DOHH2 (cell line): ENCODE data around the gene PRPF31.

Experiments used
- H3F3A ChIP-seq: fragments of 200-600 bp; sonication (generic), shearing (Covaris generic); 2 replicates; pipeline ENCODE4 v1.6.0; 2016; ENCODE audit warnings: antibody characterized with exemption, mild to moderate bottlenecking; ENCODE audit not compliant: control insufficient read depth, insufficient read depth
- H3K27ac ChIP-seq: fragments of 200-600 bp; sonication (generic); 2 replicates; pipeline ENCODE4 v1.5.1; 2014; ENCODE audit warnings: low read depth, mild to moderate bottlenecking, low read length, moderate library complexity
- H3K27me3 ChIP-seq: fragments of 200-600 bp; sonication (generic); 2 replicates; pipeline ENCODE4 v1.6.1; 2014; ENCODE audit warnings: mild to moderate bottlenecking, low read length, mixed read lengths; ENCODE audit not compliant: control insufficient read depth
- H3K36me3 ChIP-seq: fragments of 200-600 bp; sonication (generic); 2 replicates; pipeline ENCODE4 v1.6.1; 2014; ENCODE audit warnings: mild to moderate bottlenecking, low read length, moderate library complexity, mixed read lengths; ENCODE audit not compliant: control insufficient read depth
- H3K4me1 ChIP-seq: fragments of 200-600 bp; sonication (generic); 2 replicates; pipeline ENCODE4 v1.6.1; 2014; ENCODE audit warnings: mild to moderate bottlenecking, low read length, mixed read lengths; ENCODE audit not compliant: control insufficient read depth
- H3K4me2 ChIP-seq: fragments of 200-600 bp; sonication (generic); 2 replicates; pipeline ENCODE4 v1.6.0; 2014; ENCODE audit warnings: mild to moderate bottlenecking, low read length, moderate library complexity
- H3K4me3 ChIP-seq: fragments of 200-600 bp; sonication (generic); 2 replicates; pipeline ENCODE4 v1.5.1; 2014; ENCODE audit warnings: mild to moderate bottlenecking, low read length, mixed read lengths
- H3K79me2 ChIP-seq: fragments of 200-600 bp; sonication (generic); 2 replicates; pipeline ENCODE4 v1.6.1; 2014; ENCODE audit warnings: mild to moderate bottlenecking, low read length, mixed read lengths; ENCODE audit not compliant: control insufficient read depth
- H3K9me2 ChIP-seq: fragments of 200-600 bp; sonication (generic); replicated peaks from 2 replicates; pipeline ENCODE4 v1.6.1; 2014; ENCODE audit warnings: mild to moderate bottlenecking, low read length, mixed read lengths; ENCODE audit not compliant: control insufficient read depth
- H3K9me3 ChIP-seq: fragments of 200-600 bp; sonication (generic); 2 replicates; pipeline ENCODE4 v1.6.1; 2014; ENCODE audit warnings: antibody characterized with exemption, low read length, mixed read lengths; ENCODE audit not compliant: control insufficient read depth, insufficient read depth
- H4K20me1 ChIP-seq: fragments of 200-600 bp; sonication (generic); 2 replicates; pipeline ENCODE4 v1.6.0; 2014; ENCODE audit warnings: low read depth, mild to moderate bottlenecking, antibody characterized with exemption, low read length, moderate library complexity; ENCODE audit not compliant: control insufficient read depth, insufficient read depth
- EZH2phosphoT487 ChIP-seq: fragments of 200-600 bp; sonication (generic); IDR thresholded peaks from 2 replicates; pipeline ENCODE4 v1.6.1; 2017; ENCODE audit warnings: borderline replicate concordance, mild to moderate bottlenecking, antibody characterized with exemption, low read length, moderate library complexity, mixed read lengths
- TF ChIP-seq, protein P1 (sequence below): fragments of 200-600 bp; sonication (generic); IDR thresholded peaks from one replicate; pipeline ENCODE4 v1.5.1; 2014; ENCODE audit warnings: antibody characterized with exemption, mild to moderate bottlenecking, low read depth, low read length; ENCODE audit not compliant: poor library complexity, severe bottlenecking

The PRPF31 gene

DNA sequence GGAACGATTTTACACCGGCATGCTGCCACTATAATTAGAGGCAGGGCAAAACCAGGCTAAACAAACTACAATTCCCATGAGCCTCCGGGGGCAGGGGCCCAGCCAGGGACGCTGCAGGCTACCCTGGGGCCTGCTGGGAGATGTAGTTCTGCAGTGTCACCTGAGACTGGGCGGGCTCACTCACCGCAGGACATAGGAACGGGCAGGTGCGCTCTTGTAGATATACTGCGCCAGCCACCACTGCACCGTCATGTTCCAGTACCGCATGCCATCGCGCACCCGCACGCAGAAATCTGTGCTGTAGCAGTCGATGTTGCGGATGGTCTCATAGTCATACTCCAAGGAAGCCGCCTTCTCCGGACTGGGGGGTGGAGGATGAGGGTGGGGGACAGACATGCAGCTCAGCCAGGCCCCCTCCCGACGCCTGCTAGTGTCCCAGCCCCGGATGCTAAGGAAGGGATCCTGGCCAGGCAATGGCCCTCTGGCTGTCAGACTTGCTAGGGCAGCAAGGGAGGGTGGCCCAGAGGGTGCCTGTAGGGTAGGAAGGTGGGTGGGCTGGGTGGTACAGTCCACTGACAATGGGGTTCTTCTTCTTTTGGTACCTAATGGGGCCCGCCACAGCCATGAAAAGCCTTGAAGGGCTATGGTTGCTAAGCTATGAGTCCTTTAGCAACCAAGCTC, 63.2 kb downstream of the PRPF31 start:
- peaks cover 21% of the 10 kb centered on the region for H3K4me1 ChIP-seq
- TF ChIP-seq, protein P1, sequence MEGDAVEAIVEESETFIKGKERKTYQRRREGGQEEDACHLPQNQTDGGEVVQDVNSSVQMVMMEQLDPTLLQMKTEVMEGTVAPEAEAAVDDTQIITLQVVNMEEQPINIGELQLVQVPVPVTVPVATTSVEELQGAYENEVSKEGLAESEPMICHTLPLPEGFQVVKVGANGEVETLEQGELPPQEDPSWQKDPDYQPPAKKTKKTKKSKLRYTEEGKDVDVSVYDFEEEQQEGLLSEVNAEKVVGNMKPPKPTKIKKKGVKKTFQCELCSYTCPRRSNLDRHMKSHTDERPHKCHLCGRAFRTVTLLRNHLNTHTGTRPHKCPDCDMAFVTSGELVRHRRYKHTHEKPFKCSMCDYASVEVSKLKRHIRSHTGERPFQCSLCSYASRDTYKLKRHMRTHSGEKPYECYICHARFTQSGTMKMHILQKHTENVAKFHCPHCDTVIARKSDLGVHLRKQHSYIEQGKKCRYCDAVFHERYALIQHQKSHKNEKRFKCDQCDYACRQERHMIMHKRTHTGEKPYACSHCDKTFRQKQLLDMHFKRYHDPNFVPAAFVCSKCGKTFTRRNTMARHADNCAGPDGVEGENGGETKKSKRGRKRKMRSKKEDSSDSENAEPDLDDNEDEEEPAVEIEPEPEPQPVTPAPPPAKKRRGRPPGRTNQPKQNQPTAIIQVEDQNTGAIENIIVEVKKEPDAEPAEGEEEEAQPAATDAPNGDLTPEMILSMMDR, result no peak
- TF ChIP-seq EZH2phosphoT487, result no peak
- H4K20me1 ChIP-seq, result 0 out of 2 replicates have a peak, but pooled peaks cover 8% of the 10 kb centered on the region
- H3K27me3 ChIP-seq, result no peaks in the 10 kb centered on the region
- H3K9me3 ChIP-seq, result no peaks in the 10 kb centered on the region
- H3K9me2 ChIP-seq, result no peaks in the 10 kb centered on the region
- H3K4me3 ChIP-seq, result no peak overlapping the region
- H3K27ac ChIP-seq, result no peak overlapping the region
- peaks cover 11% of the 10 kb centered on the region; the same call in 1 of the 2 replicates for H3K36me3 ChIP-seq
- no peak overlapping the region for H3K4me2 ChIP-seq
- H3K79me2 ChIP-seq, result no peaks in the 10 kb centered on the region
- peaks cover 6% of the 10 kb centered on the region; the same call in 1 of the 2 replicates for H3F3A ChIP-seq

GRCh38 chr19:54179262-54179852, 63.8 kb downstream of the PRPF31 start:
- Histone ChIP-seq H3K27me3 (no peaks in the 10 kb centered on the region), H3K9me2 (no peaks in the 10 kb centered on the region), H4K20me1 (0 out of 2 replicates have a peak, but pooled peaks cover 8% of the 10 kb centered on the region), H3K9me3 (no peaks in the 10 kb centered on the region), H3K79me2 (no peaks in the 10 kb centered on the region), H3K4me2 (0 out of 2 replicates have a peak overlapping the region, but pooled peaks have one; percentile 9), H3K36me3 (peaks cover 11% of the 10 kb centered on the region; the same call in 1 of the 2 replicates), H3K4me1 (peaks cover 17% of the 10 kb centered on the region), H3K4me3 (no peak overlapping the region), H3K27ac (no peak overlapping the region), H3F3A (peaks cover 6% of the 10 kb centered on the region; the same call in 1 of the 2 replicates)
- TF ChIP-seq, protein P1, result no peak
- no peak for TF ChIP-seq EZH2phosphoT487

DNA sequence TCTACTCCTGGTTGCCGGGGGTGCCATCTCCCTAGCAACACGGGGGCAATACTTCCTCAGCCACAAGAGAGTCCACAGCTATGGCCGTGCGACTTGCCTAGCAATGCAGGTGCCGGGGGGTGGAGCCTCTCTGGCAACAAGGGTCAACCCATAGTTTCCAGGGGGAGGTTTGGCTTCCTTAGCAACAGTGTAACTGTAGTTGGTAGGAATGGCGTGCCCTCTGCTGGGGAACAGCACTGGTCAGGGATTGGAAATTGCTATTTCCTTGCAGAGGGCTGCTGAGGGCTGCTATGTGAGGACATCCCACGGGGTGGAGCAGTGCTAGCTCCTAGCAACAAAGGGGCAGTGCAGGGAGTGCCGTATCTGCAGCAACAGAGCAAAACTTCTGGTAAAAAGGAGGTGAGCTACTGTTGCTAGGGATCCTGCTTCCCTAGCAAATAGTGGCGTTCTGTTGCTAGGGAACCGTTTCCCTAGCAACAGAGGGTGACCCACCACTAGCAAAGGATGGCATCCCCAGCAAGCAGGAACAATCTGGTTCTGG, 64.4 kb downstream of the PRPF31 start:
- peaks cover 11% of the 10 kb centered on the region; the same call in 1 of the 2 replicates for H3K36me3 ChIP-seq
- no peak overlapping the region for H3K27ac ChIP-seq
- 0 out of 2 replicates have a peak overlapping the region, but pooled peaks have one; percentile 9 for H3K4me2 ChIP-seq
- peaks cover 13% of the 10 kb centered on the region for H3K4me1 ChIP-seq
- no peaks in the 10 kb centered on the region for H3K27me3 ChIP-seq
- 0 out of 2 replicates have a peak, but pooled peaks cover 8% of the 10 kb centered on the region for H4K20me1 ChIP-seq
- no peak overlapping the region for H3K4me3 ChIP-seq
- H3K9me3 ChIP-seq, result no peaks in the 10 kb centered on the region
- H3F3A ChIP-seq, result peaks cover 6% of the 10 kb centered on the region; the same call in 1 of the 2 replicates
- H3K9me2 ChIP-seq, result no peaks in the 10 kb centered on the region
- no peak for TF ChIP-seq EZH2phosphoT487
- TF ChIP-seq, protein P1, result peak; percentile 73
- H3K79me2 ChIP-seq, result no peaks in the 10 kb centered on the region
